OCI-LY7 (cell line): ENCODE results near the gene NSG1. TPM values are rescaled to one million over a fixed set of nuclear protein-coding genes. Genes with fewer than 3 reads are reported as not detected.

Experiments
- BruUV-seq: library from RNA; stranded (reverse); fragments of 400-500 nt; replicated peaks from 2 replicates; lab custom pipeline; 2021; lab: Mats Ljungman, UMichigan
- CTCF ChIA-PET: fragments of 300-600 bp; sonication (Branson Sonifier 250); formaldehyde crosslinking; loops from one replicate; lab custom pipeline; 2022; ENCODE audit warnings: antibody characterized with exemption; ENCODE audit not compliant: unreplicated experiment; lab: Charles Lee
- POLR2A ChIA-PET: fragments of 300-600 bp; sonication (Branson Sonifier 250); formaldehyde crosslinking; loops from one replicate; lab custom pipeline; 2022; ENCODE audit warnings: antibody characterized with exemption; lab: Charles Lee
- DNase-seq: peaks from one replicate; pipeline ENCODE4 v3.0.0-alpha.2; 2015; ENCODE audit warnings: low spot score
- H2AFZ ChIP-seq: fragments of 200-600 bp; sonication (generic), shearing (Covaris generic); 2 replicates; pipeline ENCODE4 v1.6.1; 2014; ENCODE audit warnings: mild to moderate bottlenecking, antibody characterized with exemption, low read length, moderate library complexity
- H3K27ac ChIP-seq: fragments of 200-600 bp; sonication (generic); 2 replicates; pipeline ENCODE4 v1.5.1; 2014; ENCODE audit warnings: mixed run types, low read depth, mild to moderate bottlenecking, moderate library complexity, low read length, inconsistent platforms; ENCODE audit not compliant: poor library complexity, severe bottlenecking
- H3K36me3 ChIP-seq: fragments of 200-600 bp; sonication (generic); 2 replicates; pipeline ENCODE4 v1.6.1; 2014; ENCODE audit warnings: mild to moderate bottlenecking, antibody characterized with exemption, low read length, moderate library complexity, mixed read lengths; ENCODE audit not compliant: insufficient read depth
- H3K4me1 ChIP-seq: fragments of 200-600 bp; sonication (generic); 2 replicates; pipeline ENCODE4 v1.5.1; 2014; ENCODE audit warnings: mild to moderate bottlenecking, low read length; ENCODE audit not compliant: insufficient read depth, poor library complexity, severe bottlenecking
- H3K4me2 ChIP-seq: fragments of 200-600 bp; sonication (generic); 2 replicates; pipeline ENCODE4 v1.6.1; 2014; ENCODE audit warnings: mild to moderate bottlenecking, low read length
- H3K4me3 ChIP-seq: fragments of 200-600 bp; sonication (generic); 2 replicates; pipeline ENCODE4 v1.5.1; 2014; ENCODE audit warnings: mild to moderate bottlenecking, low read depth, low read length; ENCODE audit not compliant: poor library complexity, severe bottlenecking
- H3K79me2 ChIP-seq: fragments of 200-600 bp; sonication (generic); 2 replicates; pipeline ENCODE4 v1.6.1; 2016; ENCODE audit warnings: low read depth, mild to moderate bottlenecking, low read length, moderate library complexity, mixed read lengths; ENCODE audit not compliant: insufficient read depth
- H3K9me2 ChIP-seq: fragments of 200-600 bp; sonication (generic); 2 replicates; pipeline ENCODE4 v1.6.1; 2016; ENCODE audit warnings: mild to moderate bottlenecking, low read length, mixed read lengths; ENCODE audit not compliant: insufficient read depth
- H3K9me3 ChIP-seq: fragments of 200-600 bp; sonication (generic); 2 replicates; pipeline ENCODE4 v1.6.1; 2014; ENCODE audit warnings: mild to moderate bottlenecking, mixed run types, low read length, mixed read lengths
- H4K20me1 ChIP-seq: fragments of 200-600 bp; sonication (generic); 2 replicates; pipeline ENCODE4 v1.6.1; 2014; ENCODE audit warnings: mild to moderate bottlenecking, antibody characterized with exemption, low read length, moderate library complexity, mixed read lengths; ENCODE audit not compliant: insufficient read depth
- EZH2phosphoT487 ChIP-seq: fragments of 200-600 bp; sonication (generic); IDR thresholded peaks from 2 replicates; pipeline ENCODE4 v1.6.1; 2018; ENCODE audit warnings: low read depth, borderline replicate concordance, mild to moderate bottlenecking, mixed run types, antibody characterized with exemption, low read length, moderate library complexity, mixed read lengths
- intact Hi-C: fragments of 100-400 bp; cut with micrococcal nuclease; formaldehyde crosslinking; loops from one replicate; pipeline ENCODE4 v1.10.0; 2022; ENCODE audit not compliant: unreplicated experiment
- total RNA-seq, 2 experiments: library from RNA; depleted of rRNA in 1 of 2; stranded (reverse); fragments of >200 nt in 1 of 2; shearing (Covaris generic) in 1 of 2; gene quantifications; 2 replicates each; pipeline ENCODE4 v1.2.3, GENCODE V29; 2014 to 2022
- TF ChIP-seq, protein P1 (sequence below): fragments of 200-600 bp; sonication (generic); conservative IDR thresholded peaks from 2 replicates; pipeline ENCODE4 v1.5.1; 2014; ENCODE audit warnings: mild to moderate bottlenecking, antibody characterized with exemption, low read length, moderate library complexity, mixed read lengths

Gene NSG1
- total RNA-seq, 2 experiments from 2014 or later, result 35.5 to 38.8 TPM

GRCh38 chr4:4384837-4385236, 2.1 kb upstream of the NSG1 start:
- DNase-seq, result peak; percentile 49

DNA sequence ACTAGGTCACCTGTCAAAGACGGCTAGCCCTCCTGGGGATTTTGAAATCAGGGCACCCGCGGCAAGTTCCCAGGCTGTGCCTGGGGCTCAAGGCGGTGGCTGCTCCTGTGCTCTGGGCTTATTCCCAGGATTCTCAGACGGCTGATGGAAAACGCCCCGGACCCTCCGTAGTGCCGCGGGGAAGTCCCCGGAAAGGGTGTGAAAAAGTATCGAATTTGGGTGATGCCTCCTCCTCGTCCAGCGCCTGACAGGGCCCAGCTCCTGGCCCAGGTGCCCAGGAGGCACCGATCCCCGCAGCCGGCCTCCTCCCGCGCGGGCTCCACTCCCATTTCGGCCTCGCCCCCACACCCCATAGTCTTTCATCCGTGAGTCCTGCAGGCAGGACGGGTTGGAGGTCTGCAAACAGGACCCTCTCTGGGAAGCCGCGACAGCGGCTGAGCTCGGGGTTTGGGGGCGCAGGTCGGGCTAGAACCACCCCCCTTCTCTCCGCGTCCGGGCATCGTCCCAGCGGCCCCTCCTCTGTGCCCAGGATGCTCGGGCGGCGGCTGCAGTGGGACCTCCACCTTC, 1.1 kb upstream of the NSG1 start:
- CTCF ChIA-PET, result no interaction called here
- Histone ChIP-seq H3K9me2 (no peaks in the 10 kb centered on the region), H2AFZ (peak overlapping the region; percentile 52; the same call in 1 of the 2 replicates), H3K36me3 (no peaks in the 10 kb centered on the region), H3K4me1 (peaks cover 42% of the 10 kb centered on the region), H3K9me3 (no peaks in the 10 kb centered on the region), H3K27ac (peak overlapping the region; percentile 54), H3K4me3 (peak overlapping the region; percentile 79), H3K79me2 (no peaks in the 10 kb centered on the region), H3K4me2 (peak overlapping the region; percentile 72), H4K20me1 (no peaks in the 10 kb centered on the region)
- TF ChIP-seq EZH2phosphoT487, result no peak
- TF ChIP-seq, protein P1, sequence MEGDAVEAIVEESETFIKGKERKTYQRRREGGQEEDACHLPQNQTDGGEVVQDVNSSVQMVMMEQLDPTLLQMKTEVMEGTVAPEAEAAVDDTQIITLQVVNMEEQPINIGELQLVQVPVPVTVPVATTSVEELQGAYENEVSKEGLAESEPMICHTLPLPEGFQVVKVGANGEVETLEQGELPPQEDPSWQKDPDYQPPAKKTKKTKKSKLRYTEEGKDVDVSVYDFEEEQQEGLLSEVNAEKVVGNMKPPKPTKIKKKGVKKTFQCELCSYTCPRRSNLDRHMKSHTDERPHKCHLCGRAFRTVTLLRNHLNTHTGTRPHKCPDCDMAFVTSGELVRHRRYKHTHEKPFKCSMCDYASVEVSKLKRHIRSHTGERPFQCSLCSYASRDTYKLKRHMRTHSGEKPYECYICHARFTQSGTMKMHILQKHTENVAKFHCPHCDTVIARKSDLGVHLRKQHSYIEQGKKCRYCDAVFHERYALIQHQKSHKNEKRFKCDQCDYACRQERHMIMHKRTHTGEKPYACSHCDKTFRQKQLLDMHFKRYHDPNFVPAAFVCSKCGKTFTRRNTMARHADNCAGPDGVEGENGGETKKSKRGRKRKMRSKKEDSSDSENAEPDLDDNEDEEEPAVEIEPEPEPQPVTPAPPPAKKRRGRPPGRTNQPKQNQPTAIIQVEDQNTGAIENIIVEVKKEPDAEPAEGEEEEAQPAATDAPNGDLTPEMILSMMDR, result no peak
- DNase-seq, result no peak
- POLR2A ChIA-PET, result no interaction called here
- intact Hi-C loops, result loop anchor here (2.0 kb wide), 1 partner anchor 41 kb away; no protein-coding TSS in a partner anchor
- no TSS peak for BruUV-seq

More at GRCh38 chr4:4384837-4385236, 2.1 kb upstream of the NSG1 start:
- H3K79me2 ChIP-seq, result no peaks in the 10 kb centered on the region
- intact Hi-C loops, result no loop called here
- peaks cover 42% of the 10 kb centered on the region for H3K4me1 ChIP-seq
- no peak for TF ChIP-seq EZH2phosphoT487
- TF ChIP-seq, protein P1, result peak; percentile 81
- no peak overlapping the region for H2AFZ ChIP-seq
- H3K9me2 ChIP-seq, result no peaks in the 10 kb centered on the region
- POLR2A ChIA-PET, result interaction anchor here (0.6 to 0.9 kb wide), 2 partner anchors 167 to 388 kb away, joined by 3 to 4 read pairs; no protein-coding TSS in a partner anchor
- CTCF ChIA-PET, result interaction anchor here (0.7 to 1.6 kb wide), 2 partner anchors 12 to 27 kb away, joined by 3 to 7 read pairs; no protein-coding TSS in a partner anchor
- no peaks in the 10 kb centered on the region for H3K9me3 ChIP-seq
- no peak overlapping the region for H3K4me3 ChIP-seq
- H4K20me1 ChIP-seq, result no peaks in the 10 kb centered on the region
- no peak overlapping the region for H3K27ac ChIP-seq
- no peak overlapping the region for H3K4me2 ChIP-seq
- no TSS peak for BruUV-seq
- no peaks in the 10 kb centered on the region for H3K36me3 ChIP-seq

DNA sequence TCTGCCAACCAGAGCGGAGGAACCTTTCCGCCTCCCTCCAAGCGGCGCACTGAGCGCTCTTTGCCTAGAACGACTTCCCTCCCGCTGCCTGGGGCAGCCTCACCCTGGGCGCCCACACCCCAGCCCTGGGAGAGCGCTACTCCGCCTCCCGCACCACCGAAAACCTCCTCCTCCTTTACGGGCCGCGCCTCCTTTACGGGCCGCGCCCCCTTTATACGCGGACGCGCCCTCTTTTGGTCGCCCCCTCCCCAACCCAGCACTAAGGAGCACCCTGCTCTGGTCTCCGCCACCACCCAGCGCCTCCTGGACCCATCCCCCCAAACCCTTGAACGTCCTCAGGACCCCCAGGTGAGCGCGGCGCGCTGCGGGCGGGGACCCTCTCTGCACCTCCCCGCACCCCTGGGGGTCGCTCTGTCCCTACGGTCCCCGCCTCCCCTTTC, 586 bp upstream of the NSG1 start:
- peak overlapping the region; percentile 52 for H2AFZ ChIP-seq
- no TSS peak for BruUV-seq
- CTCF ChIA-PET, result no interaction called here
- H3K4me2 ChIP-seq, result peak overlapping the region; percentile 72
- peaks cover 42% of the 10 kb centered on the region for H3K4me1 ChIP-seq
- H4K20me1 ChIP-seq, result no peaks in the 10 kb centered on the region
- H3K9me3 ChIP-seq, result no peaks in the 10 kb centered on the region
- peak; percentile 66 for DNase-seq
- TF ChIP-seq EZH2phosphoT487, result no peak
- TF ChIP-seq, protein P1, result no peak
- intact Hi-C loops, result loop anchor here (2.0 kb wide), 1 partner anchor 42 kb away; no protein-coding TSS in a partner anchor
- no peaks in the 10 kb centered on the region for H3K9me2 ChIP-seq
- peak overlapping the region; percentile 54 for H3K27ac ChIP-seq
- POLR2A ChIA-PET, result interaction anchor here (1.4 kb wide), 1 partner anchor 43 kb away, joined by 3 read pairs; no protein-coding TSS in a partner anchor
- H3K4me3 ChIP-seq, result peak overlapping the region; percentile 79
- no peaks in the 10 kb centered on the region for H3K79me2 ChIP-seq
- no peaks in the 10 kb centered on the region for H3K36me3 ChIP-seq
